Measurements from ENCODE around the gene IL16.

IL16 gene

DNA sequence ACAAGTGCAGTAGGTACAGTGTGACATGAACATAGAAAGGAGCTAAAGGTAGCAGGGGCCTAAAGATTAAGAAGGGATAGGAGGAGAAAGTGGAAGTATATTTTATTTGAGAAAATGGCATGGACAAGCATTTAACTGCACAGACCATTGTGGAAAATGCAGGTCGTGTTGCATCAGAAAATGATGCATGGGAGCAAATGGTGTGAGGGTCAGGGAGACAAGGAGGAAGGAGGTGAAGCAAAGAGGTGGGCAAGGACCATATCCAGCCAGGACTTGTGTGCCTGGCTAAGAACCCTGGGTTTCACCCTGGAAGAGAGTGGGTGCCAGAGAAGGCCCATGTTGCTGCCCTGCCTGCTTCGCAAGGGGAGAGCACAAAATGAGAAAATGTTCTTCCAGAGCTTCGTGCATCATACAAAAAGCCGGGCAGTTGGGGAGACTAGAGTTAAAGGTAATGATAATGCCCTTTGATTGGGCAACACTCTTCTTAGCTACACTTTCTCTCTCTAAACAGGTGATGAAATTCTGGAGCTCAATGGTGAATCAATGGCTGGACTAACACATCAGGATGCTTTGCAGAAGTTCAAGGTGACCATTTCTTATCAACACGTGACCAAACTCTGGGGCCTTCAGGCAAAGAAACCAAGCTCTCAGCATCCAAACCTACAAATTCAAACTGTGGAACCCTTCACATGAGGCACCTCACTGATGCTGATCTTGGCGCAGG is 81.8 kb downstream of the IL16 start:
- no peak for DNase-seq (ENCODE audit: low read depth)
- H3K4me3 ChIP-seq (ENCODE audit: low read depth, low read length) = no peak overlapping the region
- TF ChIP-seq, protein P1, sequence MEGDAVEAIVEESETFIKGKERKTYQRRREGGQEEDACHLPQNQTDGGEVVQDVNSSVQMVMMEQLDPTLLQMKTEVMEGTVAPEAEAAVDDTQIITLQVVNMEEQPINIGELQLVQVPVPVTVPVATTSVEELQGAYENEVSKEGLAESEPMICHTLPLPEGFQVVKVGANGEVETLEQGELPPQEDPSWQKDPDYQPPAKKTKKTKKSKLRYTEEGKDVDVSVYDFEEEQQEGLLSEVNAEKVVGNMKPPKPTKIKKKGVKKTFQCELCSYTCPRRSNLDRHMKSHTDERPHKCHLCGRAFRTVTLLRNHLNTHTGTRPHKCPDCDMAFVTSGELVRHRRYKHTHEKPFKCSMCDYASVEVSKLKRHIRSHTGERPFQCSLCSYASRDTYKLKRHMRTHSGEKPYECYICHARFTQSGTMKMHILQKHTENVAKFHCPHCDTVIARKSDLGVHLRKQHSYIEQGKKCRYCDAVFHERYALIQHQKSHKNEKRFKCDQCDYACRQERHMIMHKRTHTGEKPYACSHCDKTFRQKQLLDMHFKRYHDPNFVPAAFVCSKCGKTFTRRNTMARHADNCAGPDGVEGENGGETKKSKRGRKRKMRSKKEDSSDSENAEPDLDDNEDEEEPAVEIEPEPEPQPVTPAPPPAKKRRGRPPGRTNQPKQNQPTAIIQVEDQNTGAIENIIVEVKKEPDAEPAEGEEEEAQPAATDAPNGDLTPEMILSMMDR (IDR thresholded peaks at IDR 0.05; ENCODE audit: low read depth, low read length, missing control alignments) = no peak
- in situ Hi-C loops (cut with HindIII; ENCODE audit: low sequenced_read_pairs) = no loop called here

DNA sequence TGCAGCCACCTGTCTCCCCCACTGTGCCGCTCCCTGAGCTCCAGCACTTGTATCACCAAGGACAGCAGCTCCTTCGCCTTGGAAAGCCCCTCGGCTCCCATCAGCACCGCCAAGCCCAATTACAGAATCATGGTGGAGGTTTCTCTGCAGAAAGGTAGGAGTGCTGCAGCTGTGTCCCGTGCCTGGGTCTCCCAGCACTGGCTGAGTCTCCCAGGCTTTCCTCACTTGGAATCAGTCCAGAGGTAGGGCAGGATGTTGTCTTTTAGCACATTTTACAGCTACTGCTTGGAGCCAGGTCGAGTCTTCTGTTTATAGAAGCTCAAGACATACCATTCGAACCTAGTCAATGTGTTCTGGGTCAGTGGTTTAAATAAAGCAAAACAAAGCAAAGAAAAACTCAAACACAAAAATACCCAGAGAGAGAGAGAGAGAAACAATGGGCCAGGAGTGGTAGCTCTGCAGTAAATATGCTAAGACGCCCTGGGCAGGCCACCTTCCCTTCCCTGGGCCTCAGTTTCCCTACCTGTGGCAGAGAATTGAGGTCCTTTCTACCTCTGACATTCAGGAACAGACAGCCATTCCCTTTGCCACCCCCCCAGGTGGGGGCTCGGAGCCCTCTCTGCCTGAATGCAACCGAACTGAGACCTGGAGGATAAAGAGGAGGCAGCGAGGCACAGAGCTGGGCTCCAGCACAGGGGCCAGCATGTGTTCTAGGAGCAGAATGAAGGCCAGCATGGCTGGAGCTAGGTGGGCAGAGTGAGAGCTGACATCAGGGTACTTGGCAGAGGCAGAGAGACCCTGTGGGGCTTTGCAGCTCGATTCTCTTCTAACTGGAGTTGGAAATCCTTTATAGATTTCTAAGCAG is 83.2 kb downstream of the IL16 start:
- TF ChIP-seq, protein P1 (IDR thresholded peaks at IDR 0.05; ENCODE audit: low read depth, low read length, missing control alignments) = no peak
- in situ Hi-C loops (cut with HindIII; ENCODE audit: low sequenced_read_pairs) = no loop called here
- DNase-seq (ENCODE audit: low read depth) = no peak
- no peak overlapping the region for H3K4me3 ChIP-seq (ENCODE audit: low read depth, low read length)

GRCh38 chr15:81280696-81281455 is 84.2 kb downstream of the IL16 start:
- no peak overlapping the region for H3K4me3 ChIP-seq (ENCODE audit: low read depth, low read length)
- in situ Hi-C loops (cut with HindIII; ENCODE audit: low sequenced_read_pairs) = no loop called here
- TF ChIP-seq, protein P1 (IDR thresholded peaks at IDR 0.05; ENCODE audit: low read depth, low read length, missing control alignments) = no peak
- DNase-seq (ENCODE audit: low read depth) = no peak

- no peak overlapping the region for H3K4me3 ChIP-seq (ENCODE audit: low read depth, low read length)
- TF ChIP-seq, protein P1 (IDR thresholded peaks at IDR 0.05; ENCODE audit: low read depth, low read length, missing control alignments) = no peak
- in situ Hi-C loops (cut with HindIII; ENCODE audit: low sequenced_read_pairs) = no loop called here
- no peak for DNase-seq (ENCODE audit: low read depth)
Measured at GRCh38 chr15:81281456-81281735, 84.7 kb downstream of the IL16 start.

- TF ChIP-seq, protein P1 (IDR thresholded peaks at IDR 0.05; ENCODE audit: low read depth, low read length, missing control alignments) = no peak
- no peak overlapping the region for H3K4me3 ChIP-seq (ENCODE audit: low read depth, low read length)
- in situ Hi-C loops (cut with HindIII; ENCODE audit: low sequenced_read_pairs) = no loop called here
- no peak for DNase-seq (ENCODE audit: low read depth)
Measured at GRCh38 chr15:81281766-81282605, 85.3 kb downstream of the IL16 start.

GRCh38 chr15:81282606-81282895 is 85.9 kb downstream of the IL16 start:
- no peak for DNase-seq (ENCODE audit: low read depth)
- in situ Hi-C loops (cut with HindIII; ENCODE audit: low sequenced_read_pairs) = no loop called here
- no peak overlapping the region for H3K4me3 ChIP-seq (ENCODE audit: low read depth, low read length)
- TF ChIP-seq, protein P1 (IDR thresholded peaks at IDR 0.05; ENCODE audit: low read depth, low read length, missing control alignments) = no peak

Data from astrocyte of the cerebellum (primary cell).